ENCODE results near the gene STK32B. TPM values are rescaled to one million over a fixed set of nuclear protein-coding genes. Genes with fewer than 3 reads are reported as not detected.

The STK32B gene
- total and polyA plus RNA-seq, 9 of the 15 experiments (the other 6 are each of a cell fraction or from before 2014, with no cell fraction given), result 0.03 to 0.20 (median 0.07) TPM; not detected in 2

GRCh38 chr4:5086535-5086934 is 35.3 kb downstream of the STK32B start (continued):
- TF ChIP-seq ESRRA (IDR thresholded peaks at IDR 0.05; ENCODE audit: borderline replicate concordance, low read depth) (no peak), RHOXF2B (CRISPR knock-in tag; conservative IDR thresholded peaks at IDR 0.05) (no peak)

GRCh38 chr4:5096261-5096660 is 45.0 kb downstream of the STK32B start:
- Histone ChIP-seq H3K79me2 (ENCODE audit: control insufficient read depth, insufficient read depth, low read length) (no peaks in the 10 kb centered on the region), H2AFZ (ENCODE audit: low read depth, low read length) (no peak overlapping the region), H3K27me3 (ENCODE audit: control insufficient read depth in 2 of 2, insufficient read depth in 2 of 2, low read length in 2 of 2) (peaks cover 0 to 13% of the 10 kb centered on the region in 2 experiments; a peak in 1 of 5 replicates), H4K20me1 (replicated peaks; ENCODE audit: control insufficient read depth, insufficient read depth, low read length) (no peaks in the 10 kb centered on the region), H3K9me1 (ENCODE audit: control insufficient read depth, insufficient read depth, low read length) (no peaks in the 10 kb centered on the region), H3K36me3 (ENCODE audit: control insufficient read depth, insufficient read depth, low read length) (no peaks in the 10 kb centered on the region), H3K9ac (ENCODE audit: insufficient read depth in 1 of 2, low read depth in 2 of 2, low read length in 2 of 2) (no peak overlapping the region), H3K27ac (ENCODE audit: extremely low read depth, low read depth, low read length) (no peak overlapping the region), H3K4me3 (no peak overlapping the region), H3K4me1 (replicated peaks in 1 of 2; ENCODE audit: control insufficient read depth in 2 of 2, insufficient read depth in 2 of 2, low read length in 2 of 2) (no peaks in the 10 kb centered on the region), H3K4me2 (ENCODE audit: insufficient read depth, low read length) (no peak overlapping the region), H3K9me3 (replicated peaks; ENCODE audit: control insufficient read depth, insufficient read depth, low read depth, low read length) (no peaks in the 10 kb centered on the region)
- WGBS (ENCODE audit: insufficient coverage, low coverage, missing lambda C conversion rate), result under 1% methylated on average over 8 of the region's 8 CpGs
- TF ChIP-seq EWSR1 (IDR thresholded peaks at IDR 0.05; ENCODE audit: borderline replicate concordance, low read depth, partially characterized antibody) (no peak), ERF (CRISPR knock-in tag; IDR thresholded peaks at IDR 0.05) (no peak), MEF2D (tag; conservative IDR thresholded peaks at IDR 0.05; ENCODE audit: low read depth) (no peak), BACH1 (tag; IDR thresholded peaks at IDR 0.05) (no peak), HOXB6 (CRISPR knock-in tag; IDR thresholded peaks at IDR 0.05; ENCODE audit: borderline replicate concordance) (no peak), NKRF (IDR thresholded peaks at IDR 0.05; ENCODE audit: borderline replicate concordance) (no peak), SMAD2 (IDR thresholded peaks at IDR 0.05; ENCODE audit: low read depth, low read length) (no peak), NR4A1 (CRISPR knock-in tag; IDR thresholded peaks at IDR 0.05) (no peak), NR4A1 (tag; IDR thresholded peaks at IDR 0.05) (no peak), MEIS2 (IDR thresholded peaks at IDR 0.05; ENCODE audit: partially characterized antibody) (no peak)
- no TSS peak for BruUV-seq (replicated peaks)
- ATAC-seq, result no peak
- DNase-seq (ENCODE audit: extremely low read depth in 1 of 4, low spot score in 3 of 4), result no peak
- CTCF ChIA-PET (ENCODE audit: low intra/inter-chr PET ratio), result no interaction called here
- POLR2A ChIA-PET, result interaction anchor here (1.4 kb wide), 1 partner anchor 11 kb away, joined by 3 read pairs; no protein-coding TSS in a partner anchor
- intact Hi-C loops (cut with micrococcal nuclease) (no loop called here), in situ Hi-C loops (cut with MboI) (no loop called here)
- FAIRE-seq, result no peak
